ENCODE data around the gene LRP5. TPM values are rescaled to one million over a fixed set of nuclear protein-coding genes. Genes with fewer than 3 reads are reported as not detected.

LRP5 gene
- total RNA-seq, 2 experiments from 2014 or later = 11.7 to 13.6 TPM

- no peaks in the 10 kb centered on the region for H3K4me1 Mint-ChIP-seq
- no peaks in the 10 kb centered on the region for H3K27me3 Mint-ChIP-seq
- DNase-seq (no peak), ATAC-seq (no peak)
- no peaks in the 10 kb centered on the region for H3K9me3 Mint-ChIP-seq (ENCODE audit: low read depth)
- intact Hi-C loops (cut with DNase I, micrococcal nuclease) = no loop called here
- ChIA-PET CTCF (no interaction called here), POLR2A (no interaction called here)
- H3K27ac Mint-ChIP-seq = no peak overlapping the region
- H3K4me3 Mint-ChIP-seq = no peak overlapping the region
- H3K36me3 Mint-ChIP-seq (ENCODE audit: low read depth) = no peaks in the 10 kb centered on the region
Measured at GRCh38 chr11:68365943-68366435, 53.6 kb downstream of the LRP5 start.

GRCh38 chr11:68367252-68367651 lies 54.9 kb downstream of the LRP5 start:
- DNase-seq (no peak), ATAC-seq (no peak)
- CTCF ChIA-PET = interaction anchor here (0.6 kb wide), 1 partner anchor 14 kb away, joined by 3 read pairs; no protein-coding TSS in a partner anchor
- Mint-ChIP-seq H3K36me3 (ENCODE audit: low read depth) (no peaks in the 10 kb centered on the region), H3K4me3 (no peak overlapping the region), H3K27me3 (no peaks in the 10 kb centered on the region), H3K4me1 (no peaks in the 10 kb centered on the region), H3K9me3 (ENCODE audit: low read depth) (no peaks in the 10 kb centered on the region), H3K27ac (no peak overlapping the region)
- POLR2A ChIA-PET = no interaction called here
- intact Hi-C loops (cut with DNase I, micrococcal nuclease) = no loop called here

- ATAC-seq (no peak), DNase-seq (no peak)
- Mint-ChIP-seq H3K27ac (no peak overlapping the region), H3K36me3 (ENCODE audit: low read depth) (no peaks in the 10 kb centered on the region), H3K9me3 (ENCODE audit: low read depth) (no peaks in the 10 kb centered on the region), H3K4me3 (no peak overlapping the region), H3K4me1 (no peaks in the 10 kb centered on the region), H3K27me3 (no peaks in the 10 kb centered on the region)
- CTCF ChIA-PET = interaction anchor here (1.7 kb wide), 1 partner anchor 10 kb away, joined by 5 read pairs; no protein-coding TSS in a partner anchor
- POLR2A ChIA-PET = no interaction called here
- intact Hi-C loops (cut with DNase I, micrococcal nuclease) = no loop called here
Measured at GRCh38 chr11:68369756-68370155, 57.4 kb downstream of the LRP5 start.

GRCh38 chr11:68370211-68371111 lies 58.1 kb downstream of the LRP5 start:
- Mint-ChIP-seq H3K27ac (no peak overlapping the region), H3K27me3 (no peaks in the 10 kb centered on the region), H3K4me3 (no peak overlapping the region), H3K36me3 (ENCODE audit: low read depth) (no peaks in the 10 kb centered on the region), H3K4me1 (no peaks in the 10 kb centered on the region), H3K9me3 (ENCODE audit: low read depth) (no peaks in the 10 kb centered on the region)
- ChIA-PET CTCF (interaction anchor here (1.7 kb wide), 1 partner anchor 10 kb away, joined by 5 read pairs; no protein-coding TSS in a partner anchor), POLR2A (no interaction called here)
- intact Hi-C loops (cut with DNase I, micrococcal nuclease) = no loop called here
- no peak for ATAC-seq
- no peak for DNase-seq

GRCh38 chr11:68371171-68372041 lies 59.0 kb downstream of the LRP5 start:
- H3K4me1 Mint-ChIP-seq = no peaks in the 10 kb centered on the region
- H3K36me3 Mint-ChIP-seq (ENCODE audit: low read depth) = no peaks in the 10 kb centered on the region
- H3K4me3 Mint-ChIP-seq = no peak overlapping the region
- no peaks in the 10 kb centered on the region for H3K27me3 Mint-ChIP-seq
- POLR2A ChIA-PET = no interaction called here
- intact Hi-C loops (cut with DNase I, micrococcal nuclease) = no loop called here
- CTCF ChIA-PET = interaction anchor here (1.7 kb wide), 1 partner anchor 9 kb away, joined by 5 read pairs; no protein-coding TSS in a partner anchor
- DNase-seq (no peak), ATAC-seq (no peak)
- H3K9me3 Mint-ChIP-seq (ENCODE audit: low read depth) = no peaks in the 10 kb centered on the region
- H3K27ac Mint-ChIP-seq = no peak overlapping the region

GRCh38 chr11:68372114-68372513 lies 59.7 kb downstream of the LRP5 start:
- no peaks in the 10 kb centered on the region for H3K27me3 Mint-ChIP-seq
- DNase-seq (no peak), ATAC-seq (no peak)
- no peaks in the 10 kb centered on the region for H3K9me3 Mint-ChIP-seq (ENCODE audit: low read depth)
- no peak overlapping the region for H3K27ac Mint-ChIP-seq
- ChIA-PET POLR2A (no interaction called here), CTCF (no interaction called here)
- intact Hi-C loops (cut with DNase I, micrococcal nuclease) = no loop called here
- H3K36me3 Mint-ChIP-seq (ENCODE audit: low read depth) = no peaks in the 10 kb centered on the region
- H3K4me3 Mint-ChIP-seq = no peak overlapping the region
- no peaks in the 10 kb centered on the region for H3K4me1 Mint-ChIP-seq

- Mint-ChIP-seq H3K27me3 (no peaks in the 10 kb centered on the region), H3K36me3 (ENCODE audit: low read depth) (no peaks in the 10 kb centered on the region)
Measured at GRCh38 chr11:68372625-68373024, 60.2 kb downstream of the LRP5 start.

GRCh38 chr11:68373189-68373814 lies 60.9 kb downstream of the LRP5 start:
- CTCF ChIA-PET = no interaction called here
- no peaks in the 10 kb centered on the region for H3K9me3 Mint-ChIP-seq (ENCODE audit: low read depth)
- no peak overlapping the region for H3K27ac Mint-ChIP-seq
- H3K36me3 Mint-ChIP-seq (ENCODE audit: low read depth) = no peaks in the 10 kb centered on the region
- intact Hi-C loops (cut with DNase I, micrococcal nuclease) = no loop called here
- no peaks in the 10 kb centered on the region for H3K27me3 Mint-ChIP-seq
- POLR2A ChIA-PET = interaction anchor here (0.6 kb wide), 1 partner anchor 156 kb away, joined by 3 read pairs; no protein-coding TSS in a partner anchor
- H3K4me1 Mint-ChIP-seq = no peaks in the 10 kb centered on the region
- DNase-seq (no peak), ATAC-seq (no peak)
- no peak overlapping the region for H3K4me3 Mint-ChIP-seq

More at GRCh38 chr11:68372625-68373024, 60.2 kb downstream of the LRP5 start:
- CTCF ChIA-PET = no interaction called here
- H3K27ac Mint-ChIP-seq = no peak overlapping the region
- intact Hi-C loops (cut with DNase I, micrococcal nuclease) = no loop called here
- ATAC-seq = no peak
- DNase-seq = no peak
- POLR2A ChIA-PET = interaction anchor here (0.6 kb wide), 1 partner anchor 156 kb away, joined by 3 read pairs; no protein-coding TSS in a partner anchor
- no peaks in the 10 kb centered on the region for H3K9me3 Mint-ChIP-seq (ENCODE audit: low read depth)
- H3K4me1 Mint-ChIP-seq = no peaks in the 10 kb centered on the region
- H3K4me3 Mint-ChIP-seq = no peak overlapping the region

- CTCF ChIA-PET = interaction anchor here (0.6 kb wide), 1 partner anchor 9 kb away, joined by 3 read pairs; no protein-coding TSS in a partner anchor
- H3K27ac Mint-ChIP-seq = no peak overlapping the region
- no peak overlapping the region for H3K4me3 Mint-ChIP-seq
- POLR2A ChIA-PET = no interaction called here
- no peaks in the 10 kb centered on the region for H3K9me3 Mint-ChIP-seq (ENCODE audit: low read depth)
- DNase-seq (no peak), ATAC-seq (no peak)
- H3K27me3 Mint-ChIP-seq = no peaks in the 10 kb centered on the region
- no peaks in the 10 kb centered on the region for H3K4me1 Mint-ChIP-seq
- intact Hi-C loops (cut with DNase I, micrococcal nuclease) = no loop called here
- no peaks in the 10 kb centered on the region for H3K36me3 Mint-ChIP-seq (ENCODE audit: low read depth)
Measured at GRCh38 chr11:68373815-68374501, 61.6 kb downstream of the LRP5 start.

GRCh38 chr11:68374531-68374930 lies 62.1 kb downstream of the LRP5 start:
- no peaks in the 10 kb centered on the region for H3K27me3 Mint-ChIP-seq
- H3K36me3 Mint-ChIP-seq (ENCODE audit: low read depth) = no peaks in the 10 kb centered on the region
- no peaks in the 10 kb centered on the region for H3K9me3 Mint-ChIP-seq (ENCODE audit: low read depth)
- no peak overlapping the region for H3K27ac Mint-ChIP-seq
- no peaks in the 10 kb centered on the region for H3K4me1 Mint-ChIP-seq
- intact Hi-C loops (cut with DNase I, micrococcal nuclease) = no loop called here
- no peak overlapping the region for H3K4me3 Mint-ChIP-seq
- ChIA-PET CTCF (interaction anchor here (0.6 kb wide), 1 partner anchor 10 kb away, joined by 3 read pairs; no protein-coding TSS in a partner anchor), POLR2A (no interaction called here)
- DNase-seq (no peak), ATAC-seq (no peak)

GRCh38 chr11:68375337-68375736 lies 62.9 kb downstream of the LRP5 start:
- Mint-ChIP-seq H3K27ac (no peak overlapping the region), H3K4me1 (peaks cover 4% of the 10 kb centered on the region), H3K36me3 (ENCODE audit: low read depth) (no peaks in the 10 kb centered on the region), H3K9me3 (ENCODE audit: low read depth) (no peaks in the 10 kb centered on the region), H3K27me3 (peaks cover 2% of the 10 kb centered on the region), H3K4me3 (no peak overlapping the region)
- intact Hi-C loops (cut with DNase I, micrococcal nuclease) = no loop called here
- CTCF ChIA-PET = no interaction called here
- no peak for ATAC-seq
- no peak for DNase-seq
- POLR2A ChIA-PET = no interaction called here
